Measurements from ENCODE around the gene PLXNA2.

GRCh38 chr1:208012721-208013120 is 231.5 kb downstream of the PLXNA2 start:
- TF ChIP-seq, protein P1, sequence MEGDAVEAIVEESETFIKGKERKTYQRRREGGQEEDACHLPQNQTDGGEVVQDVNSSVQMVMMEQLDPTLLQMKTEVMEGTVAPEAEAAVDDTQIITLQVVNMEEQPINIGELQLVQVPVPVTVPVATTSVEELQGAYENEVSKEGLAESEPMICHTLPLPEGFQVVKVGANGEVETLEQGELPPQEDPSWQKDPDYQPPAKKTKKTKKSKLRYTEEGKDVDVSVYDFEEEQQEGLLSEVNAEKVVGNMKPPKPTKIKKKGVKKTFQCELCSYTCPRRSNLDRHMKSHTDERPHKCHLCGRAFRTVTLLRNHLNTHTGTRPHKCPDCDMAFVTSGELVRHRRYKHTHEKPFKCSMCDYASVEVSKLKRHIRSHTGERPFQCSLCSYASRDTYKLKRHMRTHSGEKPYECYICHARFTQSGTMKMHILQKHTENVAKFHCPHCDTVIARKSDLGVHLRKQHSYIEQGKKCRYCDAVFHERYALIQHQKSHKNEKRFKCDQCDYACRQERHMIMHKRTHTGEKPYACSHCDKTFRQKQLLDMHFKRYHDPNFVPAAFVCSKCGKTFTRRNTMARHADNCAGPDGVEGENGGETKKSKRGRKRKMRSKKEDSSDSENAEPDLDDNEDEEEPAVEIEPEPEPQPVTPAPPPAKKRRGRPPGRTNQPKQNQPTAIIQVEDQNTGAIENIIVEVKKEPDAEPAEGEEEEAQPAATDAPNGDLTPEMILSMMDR (conservative IDR thresholded peaks at IDR 0.05) = no peak
- TF ChIP-seq EZH2 (IDR thresholded peaks at IDR 0.05; ENCODE audit: low read depth) = no peak

Measured in PC-9 (cell line).